Stimulated activated CD8-positive, alpha-beta memory T cell treated with anti-CD3 and anti-CD28 coated beads, Interleukin-7, amount 100 ng/mL, for 1 hour (primary cell): ENCODE measurements around the gene OR8J1.
"Not testable (repeated sequence)": the region's sequence is repeated elsewhere in the genome, so short reads cannot be mapped to it uniquely, and the experiment has no call there.

Source experiments
- DNase-seq, 2 donors: peaks; one replicate each; pipeline ENCODE4 v3.0.0-alpha.2; 2020; ENCODE audit warnings: low read depth in 2 of 2

OR8J1 gene, protein sequence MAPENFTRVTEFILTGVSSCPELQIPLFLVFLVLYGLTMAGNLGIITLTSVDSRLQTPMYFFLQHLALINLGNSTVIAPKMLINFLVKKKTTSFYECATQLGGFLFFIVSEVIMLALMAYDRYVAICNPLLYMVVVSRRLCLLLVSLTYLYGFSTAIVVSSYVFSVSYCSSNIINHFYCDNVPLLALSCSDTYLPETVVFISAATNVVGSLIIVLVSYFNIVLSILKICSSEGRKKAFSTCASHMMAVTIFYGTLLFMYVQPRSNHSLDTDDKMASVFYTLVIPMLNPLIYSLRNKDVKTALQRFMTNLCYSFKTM

DNA sequence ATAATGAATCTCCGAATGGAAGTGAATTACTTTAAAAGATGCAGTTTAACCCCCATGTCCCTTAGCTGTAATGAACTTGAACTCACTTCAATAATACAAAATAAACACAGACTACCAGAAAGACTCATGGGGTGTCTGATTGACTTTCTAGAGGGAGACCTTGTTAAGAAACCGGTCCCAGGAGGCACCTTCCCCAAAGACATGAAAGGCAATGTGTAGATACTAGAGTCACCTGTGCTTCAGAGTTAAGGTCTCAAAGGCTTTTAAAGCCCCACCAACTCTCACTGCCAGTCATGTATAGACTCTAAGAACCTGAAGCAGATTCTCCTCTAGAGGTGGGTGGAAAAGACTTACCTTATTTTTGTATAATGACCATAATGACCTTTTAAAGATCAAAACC, at the start of gene OR8J1:
OR8J1 (plus strand) TSS at position 301 of the 400 bp plus-strand sequence. CDS start 5,956 bp downstream, outside the sequence.
- no peak for DNase-seq

DNA sequence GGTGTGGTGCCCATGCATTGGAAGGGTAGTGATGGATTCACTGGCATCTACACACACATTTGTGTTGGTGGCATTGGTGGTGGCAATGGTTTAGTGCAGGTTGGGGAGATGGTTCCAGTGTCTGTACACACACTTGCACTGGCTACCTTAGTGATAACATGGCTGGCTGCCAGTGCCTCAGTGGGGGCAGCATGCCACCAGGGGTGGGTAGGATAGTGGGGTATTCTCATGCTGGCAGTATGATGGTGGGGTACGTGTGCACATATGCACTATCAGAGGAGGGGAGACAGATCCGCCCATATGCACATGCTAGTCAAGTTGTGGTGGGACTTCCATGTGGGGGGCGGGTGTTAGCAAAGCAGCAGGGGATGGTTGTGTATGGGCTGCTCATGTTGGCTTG, 46.3 kb upstream of the OR8J1 start:
- DNase-seq: no peak

DNA sequence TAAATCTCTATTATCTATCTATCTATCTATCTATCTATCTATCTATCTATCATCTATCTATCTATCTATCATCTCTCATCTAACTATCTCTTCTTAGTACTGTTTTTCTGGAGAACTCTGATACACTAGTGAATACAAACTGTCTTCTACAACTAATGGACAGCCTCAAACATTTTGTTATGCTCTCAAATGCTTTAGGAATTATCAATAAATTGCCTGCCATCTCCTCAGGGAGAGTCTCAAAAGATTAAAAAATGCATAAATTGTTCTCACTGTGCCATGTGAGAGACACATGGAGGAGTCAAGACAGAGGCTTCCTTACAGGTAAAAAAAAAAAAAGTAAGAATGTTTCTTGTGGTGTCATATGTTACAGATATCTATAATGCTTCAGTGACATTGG, 39.2 kb upstream of the OR8J1 start, which contains the start of gene OR8K3:
OR8K3 (plus strand) TSS at position 301 of the 400 bp plus-strand sequence. CDS start 3,163 bp downstream, outside the sequence.
- DNase-seq: no peak

DNA sequence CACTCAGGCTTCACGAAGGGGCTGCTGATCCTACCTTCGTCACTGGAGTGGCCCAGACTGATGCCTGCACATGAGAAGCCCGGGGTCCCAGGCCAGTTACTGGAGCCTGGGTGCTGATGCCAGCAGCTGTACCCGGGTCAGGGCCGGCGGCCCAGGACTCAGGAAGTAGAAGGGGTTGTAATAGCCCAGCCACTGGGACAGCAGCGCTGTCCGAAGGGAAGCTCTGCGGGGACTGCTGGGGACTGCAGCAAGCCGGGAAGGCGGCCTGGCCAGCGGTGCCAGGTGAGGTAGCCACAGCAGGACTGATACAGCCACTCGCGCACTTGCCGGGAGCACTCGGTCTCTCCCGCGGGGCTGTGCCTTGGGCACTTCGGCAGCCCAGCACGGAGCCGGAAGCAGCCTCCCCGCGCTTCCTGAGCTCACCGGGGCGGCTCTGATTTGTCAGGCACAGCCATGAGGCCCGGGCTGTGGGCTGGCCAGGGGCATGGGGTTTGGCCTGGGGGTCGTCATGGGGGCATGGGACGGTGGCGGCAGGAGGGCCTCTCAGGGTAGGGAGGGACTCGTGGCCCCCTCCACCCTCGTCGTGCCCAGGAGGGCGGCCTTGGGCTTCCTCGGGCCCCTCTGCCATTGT, 22.1 kb upstream of the OR8J1 start:
- no peak for DNase-seq

DNA sequence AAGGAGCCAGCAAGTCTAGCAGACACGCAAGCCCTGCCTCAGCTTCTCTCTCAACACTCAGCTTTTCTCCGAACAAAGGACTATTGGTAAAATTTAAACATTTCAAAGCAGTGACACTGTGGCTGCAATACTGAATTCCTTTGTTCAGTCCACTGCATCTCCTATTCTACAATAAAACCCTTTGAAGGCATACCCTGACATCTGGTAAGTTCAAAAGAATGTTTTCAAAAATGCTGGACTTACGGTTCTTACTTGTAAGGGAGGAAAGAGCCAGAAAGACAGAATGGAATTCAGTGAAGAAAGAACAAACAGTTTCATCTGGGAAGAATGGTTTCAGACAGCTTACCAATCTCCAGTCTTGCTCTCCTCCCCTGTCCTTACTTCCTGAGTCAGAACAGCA, 20.9 kb upstream of the OR8J1 start:
- DNase-seq: no peak

DNA sequence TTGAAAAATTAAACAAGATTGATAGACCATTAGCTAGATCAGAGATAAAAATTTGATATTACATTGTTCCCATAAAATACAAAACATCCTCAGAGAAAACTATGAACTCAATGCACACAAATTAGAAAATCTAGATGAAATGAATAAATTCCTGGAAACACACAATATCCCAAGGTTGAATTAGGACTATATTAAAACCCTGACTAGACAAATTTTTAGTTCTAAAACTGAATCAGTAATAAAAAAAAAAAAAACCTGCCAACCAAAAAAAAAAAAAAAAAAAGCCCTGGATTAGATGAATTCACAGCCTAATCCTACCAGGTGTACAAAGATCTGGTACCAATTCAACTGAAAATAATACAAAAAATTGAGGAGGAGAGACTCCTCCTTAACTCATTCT, 13.8 kb upstream of the OR8J1 start:
- DNase-seq: no peak

DNA sequence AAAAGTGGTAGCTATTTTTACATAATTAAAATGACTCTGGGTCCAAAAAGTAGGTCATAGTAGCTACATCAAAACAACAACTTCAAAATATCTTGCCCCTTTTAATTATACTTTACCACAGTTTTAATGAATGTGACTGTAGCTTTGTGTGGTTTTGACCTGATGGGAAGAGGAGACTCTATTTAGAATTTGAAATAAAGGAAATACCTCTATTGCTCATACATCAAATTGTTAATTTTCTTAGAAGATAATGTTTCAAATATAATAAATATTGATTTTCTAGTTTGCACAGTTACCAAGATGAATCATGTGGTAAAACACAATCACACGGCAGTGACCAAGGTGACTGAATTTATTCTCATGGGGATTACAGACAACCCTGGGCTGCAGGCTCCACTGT, 8.4 kb upstream of the OR8J1 start, which contains the start of gene OR8K1:
OR8K1 (plus strand) TSS at position 301 of the 400 bp plus-strand sequence; CDS start at position 301, 0 bp downstream.
- no peak for DNase-seq

DNA sequence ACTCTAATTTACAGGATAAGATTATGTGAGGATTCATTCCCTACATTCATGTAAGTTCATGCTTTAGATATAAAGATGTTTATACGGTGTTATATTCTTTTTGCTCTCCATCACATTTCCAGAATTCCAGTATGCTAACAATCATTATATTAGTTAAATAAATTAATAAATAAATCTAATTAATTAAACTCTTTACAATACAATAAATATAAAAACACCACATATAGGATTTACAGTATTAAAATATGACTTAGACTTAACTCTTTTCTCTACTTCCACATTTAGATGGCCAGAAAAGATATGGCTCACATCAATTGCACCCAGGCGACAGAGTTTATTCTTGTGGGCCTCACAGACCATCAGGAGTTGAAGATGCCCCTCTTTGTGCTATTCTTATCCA, 21.2 kb downstream of the OR8J1 start, which contains the start of gene OR8U1:
OR8U1 (plus strand) TSS at position 301 of the 400 bp plus-strand sequence; CDS start at position 301, 0 bp downstream.
- DNase-seq: no peak

DNA sequence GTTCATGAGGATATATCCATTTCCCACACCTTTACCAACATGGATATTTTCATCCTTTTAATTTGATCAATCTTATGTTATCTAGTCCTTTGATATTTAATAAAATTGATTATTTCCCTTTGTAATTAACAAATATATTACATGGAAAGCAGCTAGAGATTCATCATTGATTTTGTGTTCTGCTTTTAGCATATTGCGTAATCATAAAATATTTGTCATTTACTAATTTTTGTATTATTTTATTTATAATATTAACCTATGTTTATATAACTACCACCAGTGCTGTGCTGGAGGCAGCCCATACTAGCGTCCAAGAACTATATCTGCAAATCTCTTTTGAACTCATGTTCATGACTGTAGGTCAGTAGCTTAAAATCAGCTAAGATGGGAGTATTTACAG, 26.0 kb downstream of the OR8J1 start:
- no peak for DNase-seq

DNA sequence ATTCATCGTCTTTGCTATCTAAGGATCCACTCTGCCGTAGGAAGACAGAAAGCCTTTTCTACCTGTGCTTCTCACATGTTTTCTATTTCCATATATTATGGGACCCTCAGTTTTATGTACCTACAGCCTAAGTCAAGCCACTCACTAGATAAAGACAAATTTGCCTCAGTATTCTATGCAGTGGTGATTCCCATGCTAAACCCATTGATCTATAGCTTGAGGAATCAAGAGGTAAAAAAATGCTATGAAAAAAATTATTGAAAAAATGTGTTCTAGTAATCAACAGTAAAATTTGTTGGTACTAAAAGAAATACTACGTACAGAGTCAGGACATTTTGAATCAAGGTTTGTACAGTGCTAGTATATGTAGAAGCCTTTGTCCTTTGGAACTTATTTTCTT, 40.3 kb downstream of the OR8J1 start:
- no peak for DNase-seq

DNA sequence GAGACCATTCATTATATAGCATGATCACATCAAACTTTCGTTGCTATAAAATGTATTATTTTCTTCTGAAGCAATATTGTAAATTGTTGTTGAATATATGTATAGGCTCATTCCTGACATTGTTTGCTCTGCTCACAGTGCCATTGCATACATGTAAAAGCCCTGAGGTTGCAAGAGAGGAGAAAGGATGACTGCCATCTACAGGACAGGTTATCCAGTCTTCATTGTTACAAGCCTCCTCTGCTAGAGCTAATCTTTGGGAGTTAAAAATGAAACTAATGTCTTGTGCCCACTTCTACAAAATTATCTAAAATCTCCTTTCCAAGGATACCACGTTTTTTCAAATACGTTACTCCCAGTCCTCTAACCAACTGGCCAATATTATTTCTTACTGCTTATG, 42.0 kb downstream of the OR8J1 start:
- DNase-seq: no peak

DNA sequence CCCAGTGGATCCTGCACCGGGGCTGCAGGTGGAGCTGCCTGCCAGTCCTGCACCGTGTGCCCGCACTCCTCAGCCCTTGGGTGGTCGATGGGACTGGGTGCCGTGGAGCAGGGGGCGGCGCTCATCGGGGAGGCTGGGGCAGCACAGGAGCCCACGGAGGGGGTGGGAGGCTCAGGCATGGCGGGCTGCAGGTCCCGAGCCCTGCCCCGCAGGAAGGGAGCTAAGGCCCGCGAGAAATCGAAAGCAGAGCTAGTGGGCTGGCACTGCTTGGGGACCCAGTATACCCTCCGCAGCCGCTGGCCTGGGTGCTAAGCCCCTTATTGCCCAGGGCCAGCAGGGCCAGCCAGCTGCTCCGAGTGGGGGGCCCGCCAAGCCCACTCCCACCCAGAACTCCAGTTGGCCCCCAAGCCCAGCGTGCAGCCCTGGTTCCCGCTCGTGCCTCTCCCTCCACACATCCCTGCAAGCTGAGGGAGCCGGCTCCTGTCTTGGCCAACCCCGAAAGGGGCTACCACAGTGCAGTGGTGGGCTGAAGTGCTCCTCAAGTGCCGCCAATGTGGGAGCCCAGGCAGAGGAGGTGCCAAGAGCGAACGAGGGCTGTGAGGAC, 47.9 kb downstream of the OR8J1 start:
- not testable (repeated sequence) for DNase-seq

DNA sequence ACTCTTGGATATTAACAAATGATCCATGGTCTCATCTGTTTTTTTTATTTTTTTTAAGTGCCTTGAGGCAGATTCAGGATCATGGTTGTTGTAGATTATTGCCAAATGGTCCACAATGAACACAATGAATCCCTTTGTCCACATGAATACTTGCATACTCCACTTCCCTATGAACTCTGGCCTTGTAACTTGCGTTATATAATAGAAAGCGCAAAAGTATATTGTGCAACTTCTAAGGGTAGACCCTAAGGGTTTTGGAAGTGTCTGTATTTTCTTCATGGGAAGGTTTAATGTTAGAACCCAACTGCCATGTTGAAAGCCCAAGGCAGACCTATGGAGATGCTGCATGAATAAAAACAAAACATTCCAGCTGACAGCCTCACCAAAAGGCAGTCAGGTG, 50.3 kb downstream of the OR8J1 start:
- DNase-seq: no peak

DNA sequence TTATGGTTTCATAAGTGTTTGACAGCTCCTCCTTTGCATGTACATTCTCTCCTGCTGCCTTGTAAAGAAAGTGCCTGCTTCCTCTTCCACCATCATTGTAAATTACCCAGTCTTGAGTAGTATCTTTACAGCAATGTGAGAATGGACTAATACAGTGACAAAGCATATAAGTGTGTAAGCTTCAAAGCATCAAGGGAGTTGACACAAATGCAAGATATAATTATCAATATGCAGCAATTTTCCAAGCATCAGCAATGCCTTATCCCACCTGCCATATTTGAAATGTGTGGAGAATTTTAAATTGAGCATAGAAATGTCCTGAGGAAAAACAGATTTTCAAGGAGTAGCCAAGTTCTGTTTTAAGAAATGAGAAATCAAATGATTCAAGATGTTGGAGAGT, 56.7 kb downstream of the OR8J1 start:
- DNase-seq: no peak
